ENCODE measurements around the gene SORCS3.

DNA sequence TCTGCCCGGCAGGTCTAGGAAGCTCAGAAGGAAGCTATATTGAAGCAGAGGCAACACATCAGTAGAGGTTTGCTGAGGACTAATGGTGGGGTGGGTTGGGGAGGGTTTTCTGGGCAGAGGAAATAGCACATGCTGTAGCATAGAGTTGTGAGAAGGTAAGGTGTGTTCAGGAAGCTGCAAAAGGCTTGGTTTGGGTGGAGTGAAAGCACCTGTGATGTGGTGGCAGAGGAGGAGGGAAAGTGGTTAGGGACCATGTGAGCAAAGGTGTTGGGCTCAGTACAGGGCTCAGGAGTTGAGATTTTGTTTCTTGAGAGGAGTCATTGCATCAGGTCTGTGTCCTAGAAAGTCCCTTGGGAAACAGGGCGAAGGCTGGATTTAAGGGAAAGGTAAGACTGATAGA lies 294.6 kb downstream of the SORCS3 start:
- TF ChIP-seq, protein P1, sequence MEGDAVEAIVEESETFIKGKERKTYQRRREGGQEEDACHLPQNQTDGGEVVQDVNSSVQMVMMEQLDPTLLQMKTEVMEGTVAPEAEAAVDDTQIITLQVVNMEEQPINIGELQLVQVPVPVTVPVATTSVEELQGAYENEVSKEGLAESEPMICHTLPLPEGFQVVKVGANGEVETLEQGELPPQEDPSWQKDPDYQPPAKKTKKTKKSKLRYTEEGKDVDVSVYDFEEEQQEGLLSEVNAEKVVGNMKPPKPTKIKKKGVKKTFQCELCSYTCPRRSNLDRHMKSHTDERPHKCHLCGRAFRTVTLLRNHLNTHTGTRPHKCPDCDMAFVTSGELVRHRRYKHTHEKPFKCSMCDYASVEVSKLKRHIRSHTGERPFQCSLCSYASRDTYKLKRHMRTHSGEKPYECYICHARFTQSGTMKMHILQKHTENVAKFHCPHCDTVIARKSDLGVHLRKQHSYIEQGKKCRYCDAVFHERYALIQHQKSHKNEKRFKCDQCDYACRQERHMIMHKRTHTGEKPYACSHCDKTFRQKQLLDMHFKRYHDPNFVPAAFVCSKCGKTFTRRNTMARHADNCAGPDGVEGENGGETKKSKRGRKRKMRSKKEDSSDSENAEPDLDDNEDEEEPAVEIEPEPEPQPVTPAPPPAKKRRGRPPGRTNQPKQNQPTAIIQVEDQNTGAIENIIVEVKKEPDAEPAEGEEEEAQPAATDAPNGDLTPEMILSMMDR (IDR thresholded peaks at IDR 0.05) = no peak
- TF ChIP-seq POLR2A (IDR thresholded peaks at IDR 0.05) = no peak

Data from esophagus squamous epithelium (tissue), 4 donors.